DND-41 (cell line): ENCODE measurements around the gene LIME1.

Source experiments
- ATAC-seq: fragments of 200-7000 bp; cut with Tn5 transposase; 3 replicates; pipeline ENCODE4 v1.9.1; 2021; ENCODE audit warnings: low read depth; ENCODE audit not compliant: insufficient read depth
- DNase-seq: peaks from one replicate; pipeline ENCODE4 v3.0.0-alpha.2; 2020
- H2AFZ ChIP-seq: 2 replicates; pipeline ENCODE4 v1.6.0; 2012; ENCODE audit warnings: low read depth, low read length
- H3K27ac ChIP-seq: 2 replicates; pipeline ENCODE4 v1.5.1; 2012; ENCODE audit warnings: low read length, inconsistent platforms
- H3K27me3 ChIP-seq: fragments of 200-600 bp; sonication (generic); 2 replicates; pipeline ENCODE4 v1.6.0; 2012; ENCODE audit warnings: low read length, mild to moderate bottlenecking, inconsistent platforms; ENCODE audit not compliant: insufficient read depth, poor library complexity
- H3K36me3 ChIP-seq: 2 replicates; pipeline ENCODE4 v1.5.1; 2012; ENCODE audit warnings: low read length, inconsistent platforms; ENCODE audit not compliant: insufficient read depth
- H3K4me1 ChIP-seq: 2 replicates; pipeline ENCODE4 v1.5.1; 2012; ENCODE audit warnings: mild to moderate bottlenecking, low read length; ENCODE audit not compliant: insufficient read depth
- H3K4me2 ChIP-seq: 2 replicates; pipeline ENCODE4 v1.6.0; 2012; ENCODE audit warnings: mild to moderate bottlenecking, moderate library complexity, low read length, inconsistent platforms; ENCODE audit not compliant: insufficient read depth
- H3K4me3 ChIP-seq, 2 experiments: fragments of 200-600 bp in 1 of 2; shearing (Covaris generic) in 1 of 2; 2 replicates each; pipeline ENCODE4 v1.5.1; 2012 to 2016; ENCODE audit warnings: inconsistent platforms in 2 of 2, low read length in 2 of 2, mild to moderate bottlenecking in 2 of 2, low read depth in 1 of 2, moderate library complexity in 1 of 2
- H3K79me2 ChIP-seq: 2 replicates; pipeline ENCODE4 v1.6.0; 2012; ENCODE audit warnings: low read length, inconsistent platforms; ENCODE audit not compliant: insufficient read depth
- H3K9ac ChIP-seq: 2 replicates; pipeline ENCODE4 v1.6.0; 2012; ENCODE audit warnings: low read depth, mild to moderate bottlenecking, inconsistent platforms, low read length, moderate library complexity
- H3K9me3 ChIP-seq: 2 replicates; pipeline ENCODE4 v1.5.1; 2012; ENCODE audit warnings: low read length, moderate library complexity, mild to moderate bottlenecking, inconsistent platforms; ENCODE audit not compliant: insufficient read depth, severe bottlenecking
- H4K20me1 ChIP-seq: 2 replicates; pipeline ENCODE4 v1.6.0; 2012; ENCODE audit warnings: low read length; ENCODE audit not compliant: insufficient read depth
- CTCF ChIP-seq: IDR thresholded peaks from 2 replicates; pipeline ENCODE4 v1.5.1; 2012; ENCODE audit warnings: borderline replicate concordance, low read length, moderate library complexity, mild to moderate bottlenecking; ENCODE audit not compliant: poor library complexity, severe bottlenecking; ENCODE audit errors: extremely low read depth
- EZH2 ChIP-seq: IDR thresholded peaks from 3 replicates; pipeline ENCODE4 v1.6.1; 2012; ENCODE audit warnings: borderline replicate concordance, low read depth, mild to moderate bottlenecking, moderate library complexity, low read length, inconsistent platforms; ENCODE audit not compliant: severe bottlenecking

The LIME1 gene

DNA sequence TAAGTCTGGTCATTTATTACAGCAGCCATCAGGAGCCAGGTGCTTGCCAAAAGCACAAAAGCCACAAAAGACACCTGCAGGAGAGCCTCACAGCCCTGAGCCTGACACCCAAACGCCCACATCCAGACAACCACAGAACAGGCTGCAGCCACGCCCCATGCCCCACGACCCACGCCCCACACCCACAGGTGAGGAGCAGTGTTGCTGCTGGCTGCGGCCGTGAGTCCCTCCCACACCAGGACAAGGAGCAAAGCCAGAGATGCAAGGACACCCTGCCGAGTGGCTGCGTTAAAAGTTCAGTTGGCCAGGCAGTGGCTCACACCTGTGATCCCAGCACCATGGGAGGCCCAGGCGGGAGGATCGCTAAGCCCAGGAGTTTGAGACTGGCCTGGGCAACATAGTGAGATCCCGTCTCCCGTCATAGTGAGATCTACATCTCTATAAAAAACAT is 46.1 kb downstream of the LIME1 start:
- Histone ChIP-seq H3K4me2 (no peak overlapping the region), H4K20me1 (no peaks in the 10 kb centered on the region; the same call in 1 of the 2 replicates)

GRCh38 chr20:63783970-63784369 is 47.5 kb downstream of the LIME1 start:
- ATAC-seq (no peak), DNase-seq (no peak)
- Histone ChIP-seq H3K4me1 (0 out of 2 replicates have a peak, but pooled peaks cover 4% of the 10 kb centered on the region), H4K20me1 (no peaks in the 10 kb centered on the region; the same call in 1 of the 2 replicates), H3K4me3 (no peak overlapping the region), H3K27ac (no peak overlapping the region), H3K9ac (no peak overlapping the region), H3K36me3 (no peaks in the 10 kb centered on the region), H3K79me2 (no peaks in the 10 kb centered on the region), H3K9me3 (no peaks in the 10 kb centered on the region), H3K27me3 (no peaks in the 10 kb centered on the region), H3K4me2 (no peak overlapping the region), H2AFZ (no peak overlapping the region)
- no peak for TF ChIP-seq EZH2
- no peak for TF ChIP-seq CTCF

More for the DNA sequence above, 46.1 kb downstream of the LIME1 start:
- no peak for DNase-seq
- Histone ChIP-seq H3K79me2 (no peaks in the 10 kb centered on the region), H3K9ac (no peak overlapping the region), H3K36me3 (no peaks in the 10 kb centered on the region), H2AFZ (no peak overlapping the region), H3K9me3 (no peaks in the 10 kb centered on the region), H3K4me3 (no peak overlapping the region), H3K4me1 (0 out of 2 replicates have a peak, but pooled peaks cover 4% of the 10 kb centered on the region), H3K27me3 (no peaks in the 10 kb centered on the region), H3K27ac (no peak overlapping the region)
- no peak for ATAC-seq
- TF ChIP-seq CTCF: no peak
- no peak for TF ChIP-seq EZH2

DNA sequence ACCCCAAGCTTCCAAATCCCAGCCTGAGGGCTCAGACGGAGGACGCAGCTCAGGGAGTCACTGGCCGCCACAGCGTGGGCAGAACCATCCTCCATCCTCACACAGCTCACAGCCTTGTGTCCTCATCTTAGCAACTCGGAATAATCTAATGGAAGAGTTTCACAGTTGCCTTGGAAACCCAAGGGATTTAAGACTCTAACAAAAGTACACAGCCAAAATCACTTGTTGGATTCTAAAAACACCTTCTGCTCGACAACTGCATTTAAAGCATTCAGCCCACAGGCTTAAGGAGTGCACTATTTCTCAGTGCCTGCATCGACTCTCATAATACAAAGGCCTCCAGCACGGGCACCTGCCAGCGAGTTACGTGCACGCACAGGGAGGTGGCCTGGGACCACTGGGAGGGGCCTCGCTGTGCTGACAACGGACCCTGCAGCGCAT is 49.2 kb downstream of the LIME1 start:
- Histone ChIP-seq H3K79me2 (no peaks in the 10 kb centered on the region), H3K9me3 (no peaks in the 10 kb centered on the region), H3K4me3 (no peak overlapping the region), H2AFZ (peak overlapping the region; percentile 1; the same call in 1 of the 2 replicates), H3K9ac (no peak overlapping the region), H4K20me1 (no peaks in the 10 kb centered on the region; the same call in 1 of the 2 replicates), H3K36me3 (no peaks in the 10 kb centered on the region), H3K4me1 (0 out of 2 replicates have a peak, but pooled peaks cover 4% of the 10 kb centered on the region), H3K4me2 (no peak overlapping the region), H3K27me3 (no peaks in the 10 kb centered on the region), H3K27ac (no peak overlapping the region)
- no peak for TF ChIP-seq CTCF
- no peak for TF ChIP-seq EZH2
- DNase-seq (no peak), ATAC-seq (no peak; the same call in 2 of the 3 replicates)
